TTC549 (cell line): Measurements from ENCODE around the gene PGLYRP2.

ENCODE experiments used
- FAIRE-seq: peaks from 2 replicates; lab custom pipeline; 2012; peaks lifted over from hg19 to GRCh38; lab: Jason Lieb, UNC

PGLYRP2 gene

GRCh38 chr19:15453906-15454860 is 25.1 kb downstream of the PGLYRP2 start:
- FAIRE-seq, result no peak

GRCh38 chr19:15453091-15453578 is 26.2 kb downstream of the PGLYRP2 start:
- FAIRE-seq, result no peak

- no peak for FAIRE-seq
Measured at GRCh38 chr19:15452111-15453047, 26.9 kb downstream of the PGLYRP2 start.

- FAIRE-seq, result no peak
Measured at GRCh38 chr19:15450528-15450890, 28.8 kb downstream of the PGLYRP2 start.

- no peak for FAIRE-seq
Measured at GRCh38 chr19:15449620-15450527, 29.4 kb downstream of the PGLYRP2 start, which contains the start of gene WIZ. Gene WIZ (minus strand): TSS chr19:15449956. CDS start chr19:15448307, 1,649 bp downstream.

- FAIRE-seq, result no peak
Measured at GRCh38 chr19:15448778-15449619, 30.3 kb downstream of the PGLYRP2 start.

GRCh38 chr19:15448044-15448777 is 31.1 kb downstream of the PGLYRP2 start:
- no peak for FAIRE-seq

- FAIRE-seq, result no peak
Measured at GRCh38 chr19:15447057-15447456, 32.2 kb downstream of the PGLYRP2 start.

- no peak for FAIRE-seq
Measured at GRCh38 chr19:15445807-15446376, 33.4 kb downstream of the PGLYRP2 start.

- FAIRE-seq, result no peak
Measured at GRCh38 chr19:15445227-15445605, 34.1 kb downstream of the PGLYRP2 start.

- FAIRE-seq, result no peak
Measured at GRCh38 chr19:15444505-15445226, 34.6 kb downstream of the PGLYRP2 start.

GRCh38 chr19:15443838-15444237 is 35.5 kb downstream of the PGLYRP2 start:
- FAIRE-seq, result no peak

- no peak for FAIRE-seq
Measured at GRCh38 chr19:15443325-15443724, 36.0 kb downstream of the PGLYRP2 start.

- no peak for FAIRE-seq
Measured at GRCh38 chr19:15442142-15442920, 37.0 kb downstream of the PGLYRP2 start.

- no peak for FAIRE-seq
Measured at GRCh38 chr19:15441317-15441716, 38.0 kb downstream of the PGLYRP2 start.

GRCh38 chr19:15439821-15440641 is 39.3 kb downstream of the PGLYRP2 start:
- FAIRE-seq, result no peak
